ENCODE results near the gene NPM3.

GRCh38 chr10:101826852-101827434 lies 43.7 kb upstream of the NPM3 start:
- no peak for TF ChIP-seq CTCF (IDR thresholded peaks at IDR 0.05; ENCODE audit: low read depth, low read length)
- no peak for TF ChIP-seq MYC (IDR thresholded peaks at IDR 0.05; ENCODE audit: low read depth, low read length)

All from NB4 (cell line).